Subcutaneous adipose tissue (tissue), 4 donors: ENCODE measurements around the gene FOXQ1. TPM values are rescaled to one million over a fixed set of nuclear protein-coding genes. Genes with fewer than 3 reads are reported as not detected.

Experiments
- total RNA-seq, 4 donors: library from RNA; depleted of rRNA; stranded (reverse); fragments of >200 nt; gene quantifications; one replicate each; pipeline ENCODE4 v1.1.0, GENCODE V29; 2016
- TF ChIP-seq, protein P1 (sequence below): fragments of 450-650 bp; IDR thresholded peaks from one replicate; pipeline ENCODE4 v1.5.1; 2016; ENCODE audit warnings: low read depth, mild to moderate bottlenecking, control low read depth, antibody characterized with exemption, moderate library complexity

The FOXQ1 gene
- total RNA-seq, 4 donors from 2014 or later: 0.44 TPM; not detected in 3

DNA sequence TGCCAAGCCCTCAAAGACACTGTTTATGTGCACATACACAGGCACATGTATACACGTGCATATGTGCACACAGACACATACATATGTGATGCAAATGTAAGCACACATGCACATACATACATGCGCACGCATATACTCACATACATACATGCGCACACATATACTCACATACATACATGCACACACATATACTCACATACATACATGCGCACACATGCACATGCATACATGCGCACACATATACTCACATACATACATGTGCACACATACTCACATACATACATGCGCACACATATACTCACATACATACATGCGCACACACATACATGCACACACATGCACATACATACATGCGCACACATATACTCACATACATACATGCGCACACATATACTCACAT is 20.5 kb upstream of the FOXQ1 start:
- TF ChIP-seq, protein P1, sequence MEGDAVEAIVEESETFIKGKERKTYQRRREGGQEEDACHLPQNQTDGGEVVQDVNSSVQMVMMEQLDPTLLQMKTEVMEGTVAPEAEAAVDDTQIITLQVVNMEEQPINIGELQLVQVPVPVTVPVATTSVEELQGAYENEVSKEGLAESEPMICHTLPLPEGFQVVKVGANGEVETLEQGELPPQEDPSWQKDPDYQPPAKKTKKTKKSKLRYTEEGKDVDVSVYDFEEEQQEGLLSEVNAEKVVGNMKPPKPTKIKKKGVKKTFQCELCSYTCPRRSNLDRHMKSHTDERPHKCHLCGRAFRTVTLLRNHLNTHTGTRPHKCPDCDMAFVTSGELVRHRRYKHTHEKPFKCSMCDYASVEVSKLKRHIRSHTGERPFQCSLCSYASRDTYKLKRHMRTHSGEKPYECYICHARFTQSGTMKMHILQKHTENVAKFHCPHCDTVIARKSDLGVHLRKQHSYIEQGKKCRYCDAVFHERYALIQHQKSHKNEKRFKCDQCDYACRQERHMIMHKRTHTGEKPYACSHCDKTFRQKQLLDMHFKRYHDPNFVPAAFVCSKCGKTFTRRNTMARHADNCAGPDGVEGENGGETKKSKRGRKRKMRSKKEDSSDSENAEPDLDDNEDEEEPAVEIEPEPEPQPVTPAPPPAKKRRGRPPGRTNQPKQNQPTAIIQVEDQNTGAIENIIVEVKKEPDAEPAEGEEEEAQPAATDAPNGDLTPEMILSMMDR: no peak

- TF ChIP-seq, protein P1: no peak
These were observed 16.5 kb upstream of the FOXQ1 start for GRCh38 chr6:1295420-1295819.

DNA sequence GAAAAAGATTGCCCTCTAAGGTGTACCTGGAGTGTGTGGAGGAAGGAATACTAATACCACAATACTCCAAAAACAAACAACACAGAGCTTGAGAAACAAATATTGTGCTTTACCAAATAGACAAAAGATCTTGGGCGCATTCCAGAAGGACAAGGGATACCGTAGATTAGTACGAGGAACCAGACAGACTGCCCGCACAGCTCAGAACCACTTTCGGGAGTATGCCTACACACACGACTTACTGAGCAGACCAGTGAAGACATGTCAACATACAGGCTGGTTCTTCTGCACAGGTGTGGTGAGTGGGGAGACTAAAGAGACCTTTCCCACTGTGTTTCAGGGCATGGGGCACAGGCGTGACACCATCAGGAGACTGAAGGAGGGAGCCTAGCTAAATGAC is 15.8 kb upstream of the FOXQ1 start:
- TF ChIP-seq, protein P1: no peak

DNA sequence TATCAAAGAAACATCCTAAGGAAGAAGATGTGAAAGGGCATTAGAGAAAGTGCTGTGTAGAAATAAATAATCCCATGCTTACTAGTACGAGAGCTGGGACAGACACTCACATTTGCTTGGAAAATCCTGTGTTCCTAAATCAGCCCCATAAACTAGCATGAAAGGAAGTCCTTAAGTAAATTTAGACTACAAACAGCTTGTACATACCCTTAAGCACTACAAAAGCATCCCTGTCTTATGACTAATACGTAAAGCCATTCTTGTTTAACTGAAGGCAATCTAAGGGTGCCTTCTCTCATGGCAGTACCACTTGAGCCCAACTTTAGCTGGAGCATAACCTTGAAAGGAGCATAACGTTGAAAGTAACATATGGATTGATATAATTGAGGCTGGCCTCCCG is 15.4 kb upstream of the FOXQ1 start:
- TF ChIP-seq, protein P1: no peak

GRCh38 chr6:1297746-1298145 is 14.2 kb upstream of the FOXQ1 start:
- TF ChIP-seq, protein P1: no peak

GRCh38 chr6:1298768-1299167 is 13.1 kb upstream of the FOXQ1 start:
- TF ChIP-seq, protein P1: no peak

GRCh38 chr6:1306133-1306532 is 5.8 kb upstream of the FOXQ1 start:
- TF ChIP-seq, protein P1: no peak
